Glutamatergic neuron (in vitro differentiated cells): ENCODE results near the gene CHRDL1. TPM values are rescaled to one million over a fixed set of nuclear protein-coding genes. Genes with fewer than 3 reads are reported as not detected.

ENCODE experiments used
- DNase-seq: peaks from one replicate; pipeline ENCODE4 v3.0.0; 2022
- H3K27ac Mint-ChIP-seq: one replicate; pipeline ENCODE4 v1.8.0; 2020; ENCODE audit warnings: mild to moderate bottlenecking, mixed read lengths, inconsistent platforms; ENCODE audit not compliant: unreplicated experiment
- H3K27me3 Mint-ChIP-seq: one replicate; pipeline ENCODE4 v1.8.0; 2020; ENCODE audit warnings: mild to moderate bottlenecking, moderate library complexity, mixed read lengths, inconsistent platforms; ENCODE audit not compliant: unreplicated experiment
- H3K36me3 Mint-ChIP-seq: one replicate; pipeline ENCODE4 v1.8.0; 2020; ENCODE audit warnings: mild to moderate bottlenecking, mixed read lengths, inconsistent platforms; ENCODE audit not compliant: unreplicated experiment
- H3K4me1 Mint-ChIP-seq: one replicate; pipeline ENCODE4 v1.8.0; 2020; ENCODE audit warnings: mild to moderate bottlenecking, low read depth, mixed read lengths, inconsistent platforms; ENCODE audit not compliant: unreplicated experiment
- H3K4me3 Mint-ChIP-seq: one replicate; pipeline ENCODE4 v1.8.0; 2020; ENCODE audit warnings: mild to moderate bottlenecking, mixed read lengths, inconsistent platforms; ENCODE audit not compliant: unreplicated experiment
- H3K9me3 Mint-ChIP-seq: one replicate; pipeline ENCODE4 v1.8.0; 2020; ENCODE audit warnings: mild to moderate bottlenecking, moderate library complexity, mixed read lengths, inconsistent platforms; ENCODE audit not compliant: unreplicated experiment
- total RNA-seq: library from RNA; stranded (reverse); fragmentation: NEBNext Ultra II Directional; extraction: Animal tissue kit (Norgen Biotek cat#: 25700); gene quantifications from one replicate; pipeline ENCODE4 v1.2.1, GENCODE V29; 2021; ENCODE audit not compliant: unreplicated experiment
- TF ChIP-seq, protein P1 (sequence below): fragments of 200-600 bp; sonication (generic); IDR thresholded peaks from one replicate; pipeline ENCODE4 v1.5.0; 2021; ENCODE audit not compliant: partially characterized antibody, unreplicated experiment

CHRDL1 gene
- total RNA-seq, 1 donor from 2014 or later, result 38.2 TPM

DNA sequence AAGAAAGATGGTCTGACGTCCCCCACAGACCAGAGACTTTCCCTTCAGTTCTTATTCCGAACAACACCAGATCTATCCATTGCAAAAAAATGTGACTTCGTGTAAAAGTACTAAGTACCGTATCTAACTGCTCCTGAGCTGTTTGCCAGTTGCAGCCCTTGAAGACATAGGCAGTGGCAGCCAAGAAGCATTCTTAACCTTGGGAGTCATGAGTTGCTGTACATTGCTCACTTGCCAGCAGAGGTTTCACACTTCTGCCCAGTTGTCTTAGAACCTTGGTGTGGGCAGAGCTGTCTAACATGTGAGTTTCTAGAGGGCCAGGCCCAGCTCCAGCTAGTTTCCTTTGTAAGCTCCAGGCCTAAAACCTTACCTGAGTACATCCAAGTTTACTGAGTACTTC, 10.5 kb upstream of the CHRDL1 start:
- Mint-ChIP-seq H3K4me1 (no peaks in the 10 kb centered on the region), H3K9me3 (peaks cover 2% of the 10 kb centered on the region), H3K4me3 (no peak overlapping the region), H3K36me3 (no peaks in the 10 kb centered on the region), H3K27me3 (no peaks in the 10 kb centered on the region), H3K27ac (no peak overlapping the region)
- TF ChIP-seq, protein P1, sequence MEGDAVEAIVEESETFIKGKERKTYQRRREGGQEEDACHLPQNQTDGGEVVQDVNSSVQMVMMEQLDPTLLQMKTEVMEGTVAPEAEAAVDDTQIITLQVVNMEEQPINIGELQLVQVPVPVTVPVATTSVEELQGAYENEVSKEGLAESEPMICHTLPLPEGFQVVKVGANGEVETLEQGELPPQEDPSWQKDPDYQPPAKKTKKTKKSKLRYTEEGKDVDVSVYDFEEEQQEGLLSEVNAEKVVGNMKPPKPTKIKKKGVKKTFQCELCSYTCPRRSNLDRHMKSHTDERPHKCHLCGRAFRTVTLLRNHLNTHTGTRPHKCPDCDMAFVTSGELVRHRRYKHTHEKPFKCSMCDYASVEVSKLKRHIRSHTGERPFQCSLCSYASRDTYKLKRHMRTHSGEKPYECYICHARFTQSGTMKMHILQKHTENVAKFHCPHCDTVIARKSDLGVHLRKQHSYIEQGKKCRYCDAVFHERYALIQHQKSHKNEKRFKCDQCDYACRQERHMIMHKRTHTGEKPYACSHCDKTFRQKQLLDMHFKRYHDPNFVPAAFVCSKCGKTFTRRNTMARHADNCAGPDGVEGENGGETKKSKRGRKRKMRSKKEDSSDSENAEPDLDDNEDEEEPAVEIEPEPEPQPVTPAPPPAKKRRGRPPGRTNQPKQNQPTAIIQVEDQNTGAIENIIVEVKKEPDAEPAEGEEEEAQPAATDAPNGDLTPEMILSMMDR, result no peak
- DNase-seq, result no peak

DNA sequence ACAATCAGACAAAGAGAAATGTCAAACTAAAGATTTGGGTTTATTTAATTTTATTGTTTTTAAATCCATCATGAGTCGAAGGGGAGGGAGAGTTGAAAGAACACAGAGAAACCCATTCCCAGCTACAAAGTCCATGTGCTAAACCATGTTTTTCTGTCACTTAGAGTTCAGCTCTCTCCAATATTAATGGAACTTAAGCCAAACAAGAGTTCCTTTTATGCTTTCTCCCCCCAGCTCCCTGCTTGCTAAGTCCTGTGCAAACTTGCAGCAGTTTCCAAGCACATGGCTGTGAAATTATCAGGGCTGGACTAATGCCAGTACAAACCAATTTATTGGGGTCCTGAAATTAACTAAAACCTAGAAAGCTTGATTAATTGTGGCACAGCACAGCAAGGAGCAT, 9.7 kb upstream of the CHRDL1 start:
- no peak overlapping the region for H3K4me3 Mint-ChIP-seq
- no peaks in the 10 kb centered on the region for H3K4me1 Mint-ChIP-seq
- H3K27ac Mint-ChIP-seq, result no peak overlapping the region
- TF ChIP-seq, protein P1, result no peak
- no peak for DNase-seq
- H3K27me3 Mint-ChIP-seq, result no peaks in the 10 kb centered on the region
- H3K36me3 Mint-ChIP-seq, result no peaks in the 10 kb centered on the region
- H3K9me3 Mint-ChIP-seq, result peaks cover 2% of the 10 kb centered on the region

DNA sequence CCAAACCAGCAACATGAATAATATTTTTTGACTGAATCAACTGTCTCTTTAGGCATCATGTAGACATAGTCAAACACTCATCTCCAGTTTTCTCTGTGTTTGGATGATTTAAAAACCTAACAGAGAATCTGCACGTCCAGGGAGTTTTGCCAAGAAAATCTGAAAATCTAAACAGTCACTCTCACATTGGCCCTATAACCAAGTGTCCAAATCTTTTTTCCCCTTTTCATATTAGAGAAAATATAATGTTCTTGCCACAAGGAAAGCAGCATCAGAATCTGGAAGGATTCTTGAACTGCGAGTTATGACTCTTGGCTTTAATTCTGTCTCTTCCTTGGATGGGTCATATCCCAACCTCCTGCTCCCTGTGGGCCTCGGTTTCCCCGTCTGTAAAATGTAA, 8.8 kb upstream of the CHRDL1 start:
- Mint-ChIP-seq H3K27ac (no peak overlapping the region), H3K27me3 (no peaks in the 10 kb centered on the region), H3K4me1 (no peaks in the 10 kb centered on the region), H3K4me3 (no peak overlapping the region), H3K9me3 (peaks cover 2% of the 10 kb centered on the region), H3K36me3 (no peaks in the 10 kb centered on the region)
- no peak for DNase-seq
- TF ChIP-seq, protein P1, result no peak

DNA sequence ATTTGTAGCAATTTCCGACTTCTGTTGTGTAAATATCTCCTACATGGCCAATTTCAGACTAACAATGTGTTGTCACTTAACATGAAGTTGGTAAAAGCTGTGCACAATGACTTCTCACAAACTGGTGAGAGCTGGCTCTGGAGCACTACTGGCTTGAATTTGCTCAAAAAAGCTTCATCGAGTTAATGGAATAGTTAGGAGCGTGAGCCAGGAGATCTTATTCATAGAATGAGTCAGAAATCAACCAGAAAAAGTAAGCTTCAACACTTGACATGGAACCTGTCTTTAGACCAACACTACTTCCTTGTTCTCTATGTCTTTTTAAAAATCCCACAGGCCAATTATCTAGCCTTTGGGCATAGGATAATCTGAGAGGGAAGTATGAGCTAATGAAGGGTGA, 7.9 kb upstream of the CHRDL1 start:
- TF ChIP-seq, protein P1, result no peak
- Mint-ChIP-seq H3K4me3 (no peak overlapping the region), H3K27ac (no peak overlapping the region), H3K27me3 (no peaks in the 10 kb centered on the region), H3K9me3 (peaks cover 2% of the 10 kb centered on the region), H3K36me3 (no peaks in the 10 kb centered on the region), H3K4me1 (no peaks in the 10 kb centered on the region)
- no peak for DNase-seq

DNA sequence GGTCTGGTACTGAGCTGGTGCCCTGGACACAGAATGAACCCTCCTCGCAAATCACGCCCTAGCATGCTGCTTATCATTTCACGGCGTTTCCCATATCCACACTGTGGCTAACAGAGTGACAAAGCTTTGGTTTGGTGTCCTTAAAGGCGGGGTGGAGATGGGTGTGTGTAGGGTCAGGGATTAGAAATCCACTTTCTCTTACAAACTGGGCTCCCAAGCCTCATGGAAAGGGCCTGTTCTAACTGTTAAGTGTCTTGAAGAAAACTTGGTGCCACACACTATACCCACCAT, 735 bp upstream of the CHRDL1 start:
- peak overlapping the region; percentile 78 for H3K27ac Mint-ChIP-seq
- peaks cover 1% of the 10 kb centered on the region for H3K9me3 Mint-ChIP-seq
- H3K36me3 Mint-ChIP-seq, result no peaks in the 10 kb centered on the region

More for the DNA sequence above, 735 bp upstream of the CHRDL1 start:
- Mint-ChIP-seq H3K4me1 (peaks cover 18% of the 10 kb centered on the region), H3K4me3 (peak overlapping the region; percentile 90), H3K27me3 (no peaks in the 10 kb centered on the region)
- DNase-seq, result no peak
- TF ChIP-seq, protein P1, result no peak
